ENCODE measurements around the gene ZFHX3. TPM values are rescaled to one million over a fixed set of nuclear protein-coding genes. Genes with fewer than 3 reads are reported as not detected.

Gene ZFHX3
- total and polyA plus RNA-seq, 3 donors from 2014 or later, result 3.3 to 19.9 (median 15.7) TPM

- H3K27ac ChIP-seq, result no peak overlapping the region
- WGBS, 2 donors, result 63 to 66% methylated on average over 6 of the region's 6 CpGs
- H3K27me3 ChIP-seq, result no peaks in the 10 kb centered on the region
These were observed 47.4 kb upstream of the ZFHX3 start for GRCh38 chr16:73095142-73095820.

GRCh38 chr16:73094371-73094770, 46.4 kb upstream of the ZFHX3 start:
- intact Hi-C loops (cut with DNase I; ENCODE audit: low total_unique reads), result no loop called here
- no peak overlapping the region for H3K4me3 ChIP-seq
- WGBS, 2 donors, result 93 to 96% methylated on average over 6 of the region's 6 CpGs
- H3K27me3 ChIP-seq, result no peaks in the 10 kb centered on the region
- TF ChIP-seq CTCF (IDR thresholded peaks at IDR 0.05) (no peak), POLR2A (IDR thresholded peaks at IDR 0.05) (no peak)
- H3K27ac ChIP-seq, result no peak overlapping the region
- no peak for DNase-seq
- no peaks in the 10 kb centered on the region for H3K36me3 ChIP-seq (ENCODE audit: low read depth, missing control alignments)
- H3K4me1 ChIP-seq, result peaks cover 7% of the 10 kb centered on the region
- H3K9me3 ChIP-seq, result no peaks in the 10 kb centered on the region

More at GRCh38 chr16:73095142-73095820, 47.4 kb upstream of the ZFHX3 start:
- no peaks in the 10 kb centered on the region for H3K9me3 ChIP-seq
- TF ChIP-seq POLR2A (IDR thresholded peaks at IDR 0.05), result no peak
- TF ChIP-seq CTCF (IDR thresholded peaks at IDR 0.05), result no peak
- intact Hi-C loops (cut with DNase I; ENCODE audit: low total_unique reads), result no loop called here
- no peak overlapping the region for H3K4me3 ChIP-seq
- no peaks in the 10 kb centered on the region for H3K36me3 ChIP-seq (ENCODE audit: low read depth, missing control alignments)
- no peak for DNase-seq
- H3K4me1 ChIP-seq, result peaks cover 7% of the 10 kb centered on the region

GRCh38 chr16:73093146-73094144, 45.5 kb upstream of the ZFHX3 start:
- 71 to 76% methylated on average over 32 of the region's 32 CpGs for WGBS, 2 donors

GRCh38 chr16:73092236-73092781, 44.4 kb upstream of the ZFHX3 start:
- no peaks in the 10 kb centered on the region for H3K36me3 ChIP-seq (ENCODE audit: low read depth, missing control alignments)
- no peak overlapping the region for H3K4me3 ChIP-seq
- DNase-seq, result no peak
- H3K27ac ChIP-seq, result no peak overlapping the region
- no peaks in the 10 kb centered on the region for H3K9me3 ChIP-seq
- WGBS, 2 donors, result 89 to 92% methylated on average over 16 of the region's 16 CpGs
- H3K4me1 ChIP-seq, result peaks cover 7% of the 10 kb centered on the region
- H3K27me3 ChIP-seq, result no peaks in the 10 kb centered on the region
- intact Hi-C loops (cut with DNase I; ENCODE audit: low total_unique reads), result no loop called here
- no peak for TF ChIP-seq CTCF (IDR thresholded peaks at IDR 0.05)
- TF ChIP-seq POLR2A (IDR thresholded peaks at IDR 0.05), result no peak

More at GRCh38 chr16:73093146-73094144, 45.5 kb upstream of the ZFHX3 start:
- intact Hi-C loops (cut with DNase I; ENCODE audit: low total_unique reads), result no loop called here
- Histone ChIP-seq H3K27me3 (no peaks in the 10 kb centered on the region), H3K4me1 (peaks cover 7% of the 10 kb centered on the region), H3K9me3 (no peaks in the 10 kb centered on the region), H3K4me3 (no peak overlapping the region), H3K27ac (no peak overlapping the region), H3K36me3 (ENCODE audit: low read depth, missing control alignments) (no peaks in the 10 kb centered on the region)
- TF ChIP-seq POLR2A (IDR thresholded peaks at IDR 0.05) (no peak), CTCF (IDR thresholded peaks at IDR 0.05) (no peak)
- DNase-seq, result no peak

Data from testis (tissue), 3 donors.